ENCODE data around the gene PTPRT.

- TF ChIP-seq CTCF (IDR thresholded peaks at IDR 0.05) = no peak
- TF ChIP-seq POLR2A (IDR thresholded peaks at IDR 0.05) = no peak
Measured at GRCh38 chr20:42281801-42282200, 907.9 kb downstream of the PTPRT start.

All from breast epithelium (tissue), 3 donors.